Stimulated activated CD4-positive, alpha-beta T cell treated with anti-CD3 and anti-CD28 coated beads, Interleukin-12 subunit alpha, Interleukin-12 subunit beta, amount 100 ng/mL, for 4 hours (primary cell): ENCODE measurements around the gene MBLAC1.

Experiments used
- DNase-seq: peaks from one replicate; pipeline ENCODE4 v3.0.0-alpha.2; 2020

The MBLAC1 gene

GRCh38 chr7:100154651-100155491, 28.1 kb downstream of the MBLAC1 start:
- DNase-seq = no peak

- DNase-seq = no peak
Observed at GRCh38 chr7:100155553-100156317, 29.0 kb downstream of the MBLAC1 start.

GRCh38 chr7:100156331-100157068, 29.7 kb downstream of the MBLAC1 start:
- no peak for DNase-seq

GRCh38 chr7:100157069-100157333, 30.2 kb downstream of the MBLAC1 start:
- DNase-seq = no peak

- DNase-seq = no peak
Observed at GRCh38 chr7:100157334-100158228, 30.8 kb downstream of the MBLAC1 start.

DNA sequence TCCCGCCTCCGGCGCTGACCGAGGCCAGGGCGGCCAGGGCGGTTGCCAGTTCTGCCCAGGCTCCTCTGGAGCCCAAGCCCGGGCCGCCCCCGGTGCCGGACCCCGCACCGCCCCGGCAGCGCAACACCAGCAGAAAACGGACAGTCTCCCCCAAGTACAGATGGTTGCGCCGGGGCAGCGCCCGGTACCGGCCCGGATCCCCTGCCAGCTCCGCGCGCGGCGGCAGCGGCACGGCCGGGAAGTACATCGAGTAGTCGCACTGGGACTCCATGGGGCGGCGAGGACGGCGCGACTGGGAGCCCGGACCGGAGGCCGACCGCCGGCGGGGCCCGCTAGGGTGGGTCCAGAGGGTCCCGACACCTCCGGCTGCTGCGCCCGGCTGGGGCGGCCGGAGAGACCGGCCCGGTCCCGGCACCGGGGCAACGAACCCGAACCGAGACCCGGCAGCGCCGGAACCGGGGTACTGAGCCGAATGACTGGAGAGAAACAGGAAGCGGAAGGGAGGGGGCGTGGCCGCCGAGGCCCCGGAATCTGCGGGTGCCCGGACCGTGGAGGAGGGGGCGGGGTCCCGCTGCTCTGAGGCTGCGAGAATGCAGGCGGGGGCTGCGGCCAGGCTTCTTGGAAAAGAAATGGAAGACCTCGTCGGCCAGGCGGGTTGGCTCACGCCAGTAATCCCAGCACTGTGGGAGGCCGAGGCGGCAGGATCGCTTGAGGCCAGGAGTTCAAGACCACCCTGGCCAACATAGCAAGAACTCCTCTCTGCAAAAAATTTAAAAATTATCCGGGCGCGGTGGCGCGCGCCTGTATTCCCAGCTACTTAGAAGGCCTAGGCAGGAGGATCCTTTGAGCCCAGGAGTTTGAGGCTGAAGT, 31.7 kb downstream of the MBLAC1 start, which contains the start of gene TRAPPC14:
Gene TRAPPC14, minus strand, starts transcription at position 495 of the 870 bp plus-strand sequence. Its CDS starts 224 bp downstream, at position 271.
- peak; percentile 93 for DNase-seq

- DNase-seq = no peak
Observed at GRCh38 chr7:100159099-100159623, 32.4 kb downstream of the MBLAC1 start.

GRCh38 chr7:100160067-100160466, 33.3 kb downstream of the MBLAC1 start:
- no peak for DNase-seq

- DNase-seq = no peak
Observed at GRCh38 chr7:100163006-100163531, 36.3 kb downstream of the MBLAC1 start.

DNA sequence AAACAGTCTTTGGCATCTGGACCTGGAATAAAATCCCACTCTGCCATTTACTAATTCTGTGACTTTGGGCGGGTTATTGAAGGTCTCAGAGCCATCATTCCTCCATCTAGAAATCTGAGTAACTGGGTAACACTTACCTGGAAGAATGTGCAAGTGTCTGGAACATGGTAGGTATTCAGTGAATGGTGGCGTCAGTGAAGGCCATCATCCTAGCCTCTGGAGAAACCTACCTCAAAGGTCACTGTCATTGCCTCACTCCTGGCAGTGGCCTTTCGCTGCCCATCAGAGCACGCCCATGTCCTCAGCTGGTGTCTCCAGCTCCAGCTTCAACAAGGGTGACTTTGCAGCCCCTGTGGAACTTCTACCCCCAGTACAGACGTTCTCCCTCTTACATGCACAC, 37.1 kb downstream of the MBLAC1 start:
- DNase-seq = no peak

GRCh38 chr7:100166317-100166940, 39.7 kb downstream of the MBLAC1 start:
- DNase-seq = no peak

- no peak for DNase-seq
Observed at GRCh38 chr7:100166970-100167911, 40.5 kb downstream of the MBLAC1 start.

- DNase-seq = no peak
Observed at GRCh38 chr7:100167912-100168323, 41.2 kb downstream of the MBLAC1 start.

DNA sequence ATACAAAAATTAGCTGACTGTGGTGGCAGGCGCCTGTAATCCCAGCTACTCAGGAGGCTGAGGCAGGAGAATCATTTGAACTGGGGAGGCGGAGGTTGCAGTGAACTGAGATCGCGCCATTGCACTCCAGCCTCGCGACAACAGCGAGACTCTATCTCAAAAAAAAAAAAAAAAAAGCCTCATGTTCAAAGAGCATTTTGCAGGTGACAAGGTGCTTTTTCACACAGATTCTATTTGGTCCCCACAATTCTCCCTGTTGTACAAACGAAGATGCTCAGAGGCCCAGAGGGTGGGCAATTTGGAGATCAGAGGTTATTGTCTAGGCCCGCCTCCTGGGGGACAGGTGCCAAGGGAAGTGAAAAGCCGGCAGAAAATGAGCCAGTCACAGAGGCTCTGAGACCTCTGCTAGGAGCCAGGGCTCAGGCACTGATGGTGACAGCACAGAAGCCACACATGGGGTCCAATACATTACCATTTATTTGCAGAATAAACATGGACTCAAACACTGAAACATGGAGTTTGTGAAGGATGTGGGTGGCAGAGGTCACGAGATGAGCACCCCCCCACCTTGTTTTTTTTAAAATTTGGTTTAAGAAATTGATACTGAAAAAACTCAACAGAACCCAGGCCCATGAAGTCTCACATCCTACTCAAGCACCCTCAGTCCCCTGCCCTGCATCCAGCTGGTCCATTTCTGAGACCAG, 42.5 kb downstream of the MBLAC1 start:
- DNase-seq = no peak

DNA sequence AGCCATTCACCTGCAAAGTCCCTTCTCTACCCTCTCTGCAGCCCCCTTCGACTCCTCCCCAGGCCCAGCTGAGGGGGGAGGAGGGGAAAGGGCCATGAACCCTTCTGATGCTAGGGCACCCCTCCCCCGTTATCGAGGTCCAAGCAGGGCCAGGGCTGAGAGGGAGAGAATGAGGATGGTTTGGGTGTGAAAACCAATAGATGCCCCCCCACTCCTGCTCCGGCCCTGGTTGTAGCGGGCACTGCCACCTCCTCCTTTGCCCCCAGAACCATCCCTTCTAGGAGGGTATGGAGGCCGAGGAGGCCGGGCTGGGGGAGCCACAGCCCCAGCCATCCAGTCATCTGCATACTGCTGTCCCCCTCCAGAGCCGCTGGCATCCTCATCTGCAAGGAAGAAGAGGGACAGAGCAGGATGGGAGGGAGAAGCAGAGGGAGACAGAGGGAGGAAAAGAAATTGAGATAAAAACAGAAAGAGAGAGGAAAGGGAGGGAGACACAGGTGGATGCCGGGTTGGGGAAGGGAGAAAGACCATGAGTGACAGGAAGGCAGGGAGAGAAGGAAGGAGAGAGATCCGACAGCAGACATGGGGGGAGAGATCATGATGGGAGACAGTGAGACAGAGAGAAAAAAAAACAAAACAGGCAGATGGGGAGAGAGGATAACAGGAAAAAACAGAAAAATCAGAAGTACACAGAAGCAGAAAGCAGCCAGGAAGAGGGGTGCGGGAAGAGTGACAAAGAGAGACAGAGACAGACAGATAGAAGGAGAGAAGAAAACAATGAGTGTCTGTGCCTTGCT, 43.5 kb downstream of the MBLAC1 start:
- DNase-seq = no peak

- DNase-seq = no peak
Observed at GRCh38 chr7:100171087-100171681, 44.4 kb downstream of the MBLAC1 start.

DNA sequence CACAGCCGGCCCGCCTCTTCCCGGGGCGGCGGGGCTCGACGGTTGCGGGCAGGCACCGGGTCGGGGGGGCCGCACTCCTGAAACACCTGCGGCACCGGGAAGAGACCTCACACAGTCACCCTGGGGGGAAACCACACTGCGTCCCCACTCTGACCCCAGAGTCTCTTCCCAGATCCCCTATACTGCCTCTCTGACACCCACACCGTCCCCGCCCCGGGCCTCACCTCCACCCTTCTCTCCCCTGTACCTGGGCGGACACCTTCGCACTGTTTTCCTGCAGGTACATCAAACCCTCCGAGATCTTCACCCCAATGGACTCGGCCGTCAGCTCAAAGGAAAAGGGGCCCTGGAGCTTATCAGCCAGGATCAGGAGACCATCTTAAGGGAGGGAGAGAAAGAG, 45.1 kb downstream of the MBLAC1 start:
- DNase-seq = no peak
